HG03565 (cell line): Measurements from ENCODE around the gene CCDC80.

ENCODE experiments used
- ATAC-seq: cut with Tn5 transposase; IDR thresholded peaks from one replicate; pipeline ENCODE4 v1.9.1; 2021; ENCODE audit warnings: mild to moderate bottlenecking, moderate library complexity; ENCODE audit not compliant: unreplicated experiment

The CCDC80 gene

DNA sequence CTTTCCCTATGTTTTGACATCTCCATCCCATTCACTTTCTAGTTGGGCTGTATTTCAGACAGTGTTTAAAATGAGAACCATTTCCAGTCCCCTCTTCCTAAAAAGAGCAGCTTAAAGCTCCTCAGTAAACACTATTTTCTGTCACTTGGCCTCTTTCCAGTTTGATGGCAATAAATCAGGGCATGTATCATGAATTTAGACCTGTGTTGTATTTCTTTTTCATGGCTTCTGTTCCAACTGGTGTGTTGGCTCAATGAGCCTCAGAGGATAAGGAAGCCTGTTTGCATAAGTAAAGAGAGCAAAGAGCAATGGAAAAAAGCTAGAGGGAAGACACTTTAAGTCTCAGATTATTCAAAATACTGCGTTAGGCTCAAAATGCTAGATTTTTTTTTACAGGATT is 7.2 kb downstream of the CCDC80 start:
- no peak for ATAC-seq

DNA sequence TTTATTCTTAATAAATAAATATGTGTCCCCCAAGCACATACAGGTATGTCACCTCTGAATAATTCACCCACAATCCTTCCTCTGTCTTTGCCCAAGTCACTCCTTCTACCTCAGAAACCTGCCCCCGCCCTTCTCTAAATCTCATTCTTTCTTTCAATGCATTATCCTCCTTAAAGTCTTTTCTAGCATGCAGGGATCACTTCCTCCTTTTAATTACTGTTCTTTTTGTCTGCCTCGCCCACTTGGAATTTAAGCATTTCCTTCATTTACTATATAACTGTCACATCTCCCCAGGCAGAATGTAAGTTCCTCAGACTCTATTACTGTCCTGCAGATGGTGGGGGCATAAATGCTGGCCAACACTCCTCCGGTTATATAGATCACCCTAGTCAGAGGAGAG is 7.8 kb downstream of the CCDC80 start:
- ATAC-seq, result no peak

DNA sequence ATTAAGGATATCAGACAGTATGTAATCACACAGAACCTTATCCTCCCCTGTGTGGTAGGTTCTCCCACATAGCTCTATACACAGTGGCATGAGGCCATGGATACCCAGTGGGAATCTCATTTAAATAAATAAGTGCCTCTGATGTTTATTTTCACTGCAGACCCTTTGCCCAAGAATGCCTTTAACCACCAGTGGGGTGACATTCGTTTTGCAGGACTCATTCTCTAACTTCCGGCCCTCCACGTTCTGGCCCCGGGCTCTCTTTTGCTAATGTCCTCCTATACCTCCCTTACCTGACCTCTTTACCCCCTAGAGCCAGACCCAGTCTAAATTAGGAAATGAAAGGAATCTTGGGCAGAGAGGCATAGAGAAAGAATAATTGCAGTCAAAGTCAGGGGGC is 8.3 kb downstream of the CCDC80 start:
- no peak for ATAC-seq

DNA sequence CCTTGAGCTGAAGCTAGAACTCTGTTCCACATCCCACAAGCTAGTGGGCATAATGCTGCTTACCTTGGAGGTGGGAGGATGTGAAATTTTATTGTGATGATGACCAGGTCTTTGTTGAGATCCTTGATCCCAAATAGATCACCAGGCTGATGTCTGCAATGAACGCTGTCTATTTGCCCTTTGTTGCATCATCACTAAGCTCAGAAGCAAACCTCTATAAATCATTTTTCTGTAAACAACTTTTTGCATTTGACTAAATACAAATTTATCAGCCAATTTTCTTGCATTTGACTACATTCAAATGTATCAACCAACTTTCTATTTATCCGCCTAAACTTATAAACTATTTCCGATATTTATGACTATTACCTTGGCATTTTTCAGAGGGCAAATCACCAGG is 9.7 kb downstream of the CCDC80 start:
- ATAC-seq, result no peak

DNA sequence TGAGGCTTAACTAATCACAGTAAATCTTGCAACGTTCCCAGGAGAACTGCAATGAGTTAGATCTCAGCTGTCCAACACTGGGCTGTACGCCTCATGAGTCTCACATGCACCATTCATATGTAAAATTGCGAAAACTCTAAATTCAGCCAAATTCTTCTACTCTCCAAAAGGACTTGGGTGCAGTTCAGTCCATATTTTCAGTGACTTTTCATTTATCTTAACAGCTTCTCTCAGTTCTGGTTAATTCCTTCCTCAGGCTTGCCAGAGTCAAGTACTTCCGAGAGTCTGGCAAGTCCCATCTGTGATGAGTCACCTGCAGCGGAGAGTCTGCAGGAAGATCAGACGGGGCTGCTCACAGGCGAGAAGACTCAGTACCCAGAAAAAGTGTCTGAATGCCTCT is 11.5 kb downstream of the CCDC80 start:
- no peak for ATAC-seq

DNA sequence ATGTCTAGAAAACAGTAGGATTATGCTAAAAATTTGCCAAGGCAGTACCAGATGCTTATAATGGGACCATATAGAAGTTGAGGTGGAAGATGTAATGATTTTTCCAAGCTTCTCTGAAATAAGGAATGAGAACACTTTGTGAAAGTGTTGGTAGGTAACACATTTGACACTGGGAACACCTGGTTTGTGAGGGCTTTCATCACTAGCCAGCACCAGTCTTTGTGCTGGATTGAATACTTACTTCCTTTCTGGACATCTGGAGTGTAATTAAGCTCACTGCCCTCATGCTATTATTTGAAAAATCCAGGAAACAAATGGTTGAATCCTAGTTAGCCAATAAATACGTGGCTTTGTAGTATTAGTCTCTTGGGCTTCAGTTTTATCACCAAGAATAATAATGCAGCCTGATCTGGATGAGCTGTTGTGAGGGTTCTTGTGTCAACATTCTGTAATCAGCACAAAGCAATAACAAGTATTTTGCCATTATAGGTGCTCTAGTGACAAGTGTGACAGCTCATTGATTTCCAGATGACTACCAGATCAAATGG is 12.9 kb downstream of the CCDC80 start:
- no peak for ATAC-seq

DNA sequence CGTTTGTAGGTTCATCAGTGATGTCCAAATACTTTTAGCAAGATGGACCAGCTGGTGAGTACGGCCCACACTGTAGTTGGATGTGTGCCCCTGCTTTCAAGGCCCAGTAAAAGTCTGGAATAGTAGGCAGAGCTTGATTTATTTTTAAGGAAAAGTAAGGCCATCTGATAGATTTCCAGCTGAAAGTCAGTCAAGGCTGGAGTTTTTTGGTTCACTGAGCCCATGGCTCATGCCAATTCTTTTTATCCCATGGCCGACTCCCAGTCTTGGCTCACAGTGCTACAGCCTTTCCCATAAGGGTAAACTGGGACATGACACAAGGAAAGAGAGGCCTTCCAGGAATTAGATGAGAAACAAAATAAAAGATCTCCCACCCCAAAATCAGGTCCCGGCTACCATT is 13.5 kb downstream of the CCDC80 start:
- ATAC-seq, result no peak

DNA sequence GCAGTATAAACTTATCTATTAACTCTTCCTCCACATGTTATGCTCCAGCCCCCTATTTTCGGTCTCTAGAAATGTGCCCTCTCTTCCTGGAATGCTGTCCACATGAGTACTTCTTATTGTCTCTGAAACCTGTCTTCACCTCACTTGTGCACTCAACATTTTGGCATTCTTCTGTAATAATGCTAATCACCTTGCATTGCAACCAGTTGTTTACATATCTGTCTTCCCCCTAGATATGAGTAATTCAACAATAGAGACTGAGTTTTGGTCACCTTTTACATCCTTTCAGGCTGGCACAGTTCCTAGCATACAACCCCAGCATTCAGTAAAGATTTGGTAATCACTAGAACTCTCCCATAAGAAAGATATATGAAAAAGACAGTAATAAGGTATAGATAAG is 17.2 kb downstream of the CCDC80 start:
- ATAC-seq, result no peak

DNA sequence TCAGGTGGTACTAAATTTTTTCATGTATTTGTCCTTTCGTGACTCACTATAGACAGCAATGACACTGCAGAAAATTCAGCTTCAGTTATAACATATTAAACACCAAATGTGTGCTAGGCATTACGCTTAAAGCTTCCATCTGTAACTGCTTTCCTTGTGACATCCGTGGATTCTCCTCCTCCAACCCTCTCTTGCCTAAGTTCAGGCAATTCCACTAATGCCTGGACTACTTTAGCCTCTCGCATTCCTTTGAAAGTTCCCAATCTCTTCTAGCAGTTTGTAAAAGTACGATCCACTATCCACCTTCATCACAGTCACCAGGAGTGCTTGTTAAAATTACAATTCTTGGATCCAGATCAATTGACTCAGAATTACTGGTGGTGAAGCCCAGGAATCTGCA is 17.7 kb downstream of the CCDC80 start:
- no peak for ATAC-seq

DNA sequence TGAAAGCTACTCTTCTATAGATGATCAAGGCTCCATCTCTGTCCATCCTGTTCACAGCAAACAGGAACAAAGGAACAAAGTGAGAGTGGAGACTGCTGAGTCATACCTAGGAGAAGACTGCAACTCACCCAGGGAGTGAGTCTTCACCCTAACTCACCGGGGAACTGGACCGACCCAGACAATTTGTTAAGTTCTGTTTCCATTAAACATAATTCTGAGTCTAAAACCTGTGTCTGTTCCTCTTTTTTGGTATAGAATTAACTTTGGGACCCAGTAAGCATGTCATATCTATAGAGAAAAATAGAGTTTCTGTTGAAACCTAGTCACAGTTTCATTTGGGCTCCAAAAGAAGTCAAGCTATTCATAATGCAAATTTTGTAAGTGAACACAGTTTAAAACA is 21.6 kb downstream of the CCDC80 start:
- ATAC-seq, result no peak

DNA sequence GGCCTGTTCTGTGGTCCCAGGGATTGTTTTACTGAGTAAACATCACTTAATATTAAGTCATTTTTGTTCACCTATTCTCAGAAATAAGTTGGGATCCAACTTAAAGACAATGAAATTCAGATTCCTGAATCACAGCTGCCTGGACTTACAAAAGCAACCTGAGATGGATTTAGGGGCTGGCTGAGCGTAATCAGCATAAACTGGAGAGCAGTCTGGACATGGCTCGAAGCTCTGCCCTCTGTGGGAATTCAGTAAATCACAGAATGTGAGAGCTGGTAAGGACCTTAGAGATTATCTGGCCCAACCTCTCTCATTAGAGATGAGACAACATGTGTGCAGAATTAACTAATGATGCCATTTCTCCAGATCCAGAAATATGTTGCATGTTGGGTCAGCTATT is 23.7 kb downstream of the CCDC80 start:
- ATAC-seq, result no peak

DNA sequence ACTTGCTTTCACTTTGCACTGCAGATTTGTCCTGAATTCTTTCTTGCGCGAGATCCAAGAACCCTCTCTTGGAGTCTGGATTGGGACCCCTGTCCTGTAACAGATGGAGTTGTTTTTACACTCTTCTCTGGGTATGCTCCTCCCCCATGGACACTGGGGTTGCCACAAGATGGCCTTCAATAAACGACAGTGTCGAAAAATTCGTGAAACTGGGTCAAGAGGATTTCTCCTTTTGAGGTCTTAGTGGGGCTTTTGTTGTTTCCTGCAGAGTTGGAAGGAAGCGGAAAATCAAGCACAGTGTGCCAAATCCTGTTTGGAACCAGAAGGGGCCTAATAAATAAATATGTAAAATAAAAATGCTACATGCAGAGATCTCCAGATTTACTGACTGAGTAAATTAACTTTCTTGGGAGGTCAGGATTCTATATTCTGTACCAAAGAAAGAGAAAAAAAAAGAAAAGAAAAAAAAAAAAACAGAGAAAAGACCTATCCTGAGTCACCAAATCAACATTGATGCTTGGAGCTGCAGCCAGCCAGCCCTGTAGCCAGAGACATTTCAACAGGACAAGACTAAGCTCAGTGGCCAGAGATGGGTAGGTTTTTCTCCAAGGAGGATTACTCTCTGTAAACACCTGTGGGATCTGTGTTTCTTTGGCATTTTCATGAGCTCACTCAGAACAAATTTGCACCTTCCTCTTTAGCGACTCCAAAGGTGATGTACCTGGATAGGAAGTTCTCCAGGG is 24.8 kb downstream of the CCDC80 start:
- ATAC-seq, result no peak

DNA sequence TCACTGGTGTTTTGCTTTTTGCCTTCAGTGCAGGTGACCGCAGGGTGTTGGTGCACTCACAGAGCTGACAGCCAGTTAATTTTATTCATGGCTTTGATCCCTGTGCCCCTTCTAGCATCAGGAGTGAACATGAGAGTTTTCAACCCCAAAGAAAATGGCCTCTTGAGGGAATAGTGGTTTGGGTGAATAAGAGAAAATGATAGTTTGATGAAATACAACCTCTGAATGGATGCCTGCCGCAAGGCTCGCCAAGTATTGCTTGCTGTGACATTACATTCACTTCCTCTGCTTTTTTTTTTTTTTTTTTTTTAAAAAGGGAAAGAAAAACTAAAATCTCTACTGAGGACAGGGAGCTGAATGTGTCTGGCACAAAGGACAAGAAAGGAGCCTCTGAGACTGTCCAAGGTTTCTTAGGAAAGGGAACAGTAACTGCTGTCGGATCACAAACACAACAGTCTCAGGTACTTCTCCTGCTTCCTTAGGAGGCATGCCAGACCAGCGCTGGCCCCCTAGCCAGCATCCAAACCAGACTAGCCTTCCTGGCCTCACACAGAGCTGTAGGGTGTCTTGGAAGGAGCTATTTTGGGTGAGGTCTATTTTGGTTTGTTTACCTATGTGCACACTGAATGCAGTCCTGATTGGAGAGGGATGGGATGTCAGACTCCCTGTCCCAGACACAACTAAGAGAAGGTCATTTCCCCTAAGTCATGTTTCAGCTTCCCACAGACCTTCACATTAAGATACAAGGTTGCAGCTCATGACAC is 29.0 kb downstream of the CCDC80 start:
- ATAC-seq, result no peak

DNA sequence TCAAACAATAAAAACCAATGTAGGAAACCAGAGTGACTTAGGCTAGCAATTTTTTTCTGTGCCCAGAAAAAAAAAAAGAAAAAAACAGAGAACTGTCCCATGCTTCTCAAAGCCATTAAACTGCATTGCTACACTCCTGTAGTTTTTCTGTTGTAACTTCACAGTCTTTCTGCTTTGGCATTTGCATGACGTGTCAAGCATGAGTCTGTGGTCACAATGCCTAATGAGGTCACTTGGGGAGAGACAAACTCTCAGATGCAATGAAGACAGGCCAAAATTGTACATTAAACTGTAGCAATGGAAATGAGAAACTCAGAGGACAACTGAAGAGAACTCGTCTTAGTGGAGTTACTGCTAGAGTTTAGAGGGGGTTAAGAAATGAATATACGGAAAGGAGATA is 30.8 kb downstream of the CCDC80 start:
- no peak for ATAC-seq

DNA sequence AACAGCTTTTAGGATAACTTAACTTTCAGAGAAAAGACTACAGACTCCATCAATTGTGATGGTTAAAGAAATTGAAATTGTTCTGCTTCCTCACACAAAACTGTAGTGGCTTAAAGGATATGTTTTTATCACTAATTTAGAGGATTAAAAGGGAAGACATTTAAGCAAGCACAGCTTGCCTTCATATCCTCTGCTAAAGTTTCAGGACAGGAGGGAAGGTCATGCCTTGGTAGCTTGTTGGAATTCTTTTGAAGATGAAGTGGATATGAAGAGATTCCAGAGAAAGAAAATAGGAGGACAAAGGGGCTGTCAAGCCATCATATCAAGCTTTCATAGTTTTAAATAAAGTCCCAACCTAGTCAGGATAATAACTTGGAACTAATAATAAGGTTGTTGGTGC is 33.1 kb downstream of the CCDC80 start:
- ATAC-seq, result no peak

DNA sequence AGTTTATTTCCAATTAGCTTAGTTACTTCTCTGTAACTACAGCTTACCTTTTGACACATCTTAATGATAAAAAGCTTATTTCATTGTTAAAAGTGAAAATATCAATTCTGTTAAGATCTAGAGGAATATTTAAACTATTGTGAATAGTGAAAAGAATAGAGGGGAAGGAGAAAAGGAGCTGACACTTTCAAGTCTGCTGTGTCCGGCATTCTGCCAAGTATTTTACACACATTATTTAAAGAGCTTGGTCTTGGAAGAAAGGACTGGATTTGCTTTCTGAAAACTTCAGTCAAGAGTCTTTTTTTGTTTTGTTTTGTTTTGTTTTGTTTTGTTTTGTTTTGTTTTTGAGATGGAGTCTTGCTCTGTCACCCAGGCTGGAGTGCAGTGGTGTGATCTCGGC is 34.8 kb downstream of the CCDC80 start:
- no peak for ATAC-seq

DNA sequence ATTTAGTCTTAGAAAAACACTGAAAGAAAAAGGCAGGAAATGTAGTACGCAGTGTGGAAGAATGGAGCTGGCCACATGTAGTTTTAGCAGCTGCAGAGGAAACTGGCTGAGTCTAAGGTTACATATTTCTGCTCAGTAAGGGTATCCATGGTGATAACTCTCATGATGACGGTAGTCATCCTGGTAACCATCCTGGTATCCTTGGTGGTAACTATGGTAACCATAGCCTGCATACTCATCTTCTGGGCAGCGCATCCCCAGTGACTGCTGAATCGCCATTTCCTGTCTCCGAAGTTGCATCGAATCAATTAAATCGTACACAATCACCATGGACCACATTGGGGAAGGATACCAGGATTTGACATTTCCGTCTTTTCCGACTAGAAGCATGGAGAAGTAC is 35.7 kb downstream of the CCDC80 start:
- no peak for ATAC-seq

DNA sequence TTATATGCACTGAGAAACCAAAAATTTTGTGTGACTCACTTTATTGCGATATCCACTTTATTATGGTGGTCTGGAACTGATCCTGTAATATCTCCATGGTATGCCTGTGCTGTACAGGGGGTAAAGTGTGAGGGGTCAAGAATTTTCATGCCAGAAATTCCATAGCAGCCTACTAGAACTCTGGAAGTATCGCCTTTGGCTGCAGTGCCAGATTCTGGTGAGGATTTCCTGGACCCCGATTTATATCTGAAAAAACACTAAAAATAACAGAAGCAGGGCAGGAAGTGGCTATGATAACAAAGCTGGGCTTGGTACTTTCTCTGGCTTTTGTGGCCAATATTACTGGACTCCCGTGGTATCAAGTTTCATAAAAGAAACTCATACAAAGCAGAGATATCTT is 36.4 kb downstream of the CCDC80 start:
- ATAC-seq, result no peak

DNA sequence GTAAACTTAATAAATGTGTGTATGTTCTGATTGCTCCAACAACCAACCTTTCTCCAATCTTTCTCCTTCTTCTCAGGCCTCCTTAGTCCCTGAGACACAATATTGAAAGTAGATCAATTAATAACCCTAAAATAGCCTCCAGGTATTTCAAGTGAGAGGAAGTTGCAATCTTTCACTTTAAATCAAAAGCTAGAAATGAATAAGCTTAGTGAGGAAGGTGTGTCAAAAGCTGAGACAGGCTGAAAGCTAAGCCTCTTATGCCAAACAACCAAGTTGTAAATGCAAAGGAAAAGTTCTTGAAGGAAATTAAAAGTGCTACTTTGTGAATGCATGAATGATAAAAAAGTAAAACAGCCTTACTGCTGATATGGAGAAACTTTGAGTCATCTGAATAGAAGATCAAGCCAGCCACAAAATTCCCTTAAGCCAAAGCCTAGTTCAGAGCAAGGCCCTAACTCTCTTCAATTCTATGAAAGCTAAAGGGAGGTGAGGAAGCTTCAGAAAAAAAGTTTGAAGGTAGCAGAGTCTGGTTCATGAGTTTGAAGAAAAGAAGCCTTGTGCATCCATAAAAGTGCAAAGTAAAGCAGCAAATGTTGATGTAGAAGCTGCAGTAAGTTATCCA is 38.6 kb downstream of the CCDC80 start:
- peak; percentile 82 for ATAC-seq

DNA sequence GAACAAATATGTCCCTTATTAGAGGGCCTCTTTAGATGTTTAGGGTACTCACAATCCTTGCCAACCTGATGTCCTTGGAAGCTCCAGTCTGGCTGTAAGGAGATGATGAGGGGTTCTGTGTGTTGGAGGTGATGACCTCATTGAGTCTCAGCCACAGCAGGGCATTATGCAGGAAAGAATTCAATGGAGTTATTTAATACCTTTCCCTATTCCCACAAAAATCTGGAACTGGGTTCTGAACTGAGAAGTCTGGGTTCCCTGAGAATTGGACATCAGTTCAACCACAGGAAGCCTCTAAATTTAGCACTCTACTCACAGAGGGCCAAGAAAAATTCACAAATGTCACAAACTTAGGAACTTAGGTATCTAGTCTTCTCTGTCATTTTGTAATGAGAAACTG is 42.2 kb downstream of the CCDC80 start:
- no peak for ATAC-seq

DNA sequence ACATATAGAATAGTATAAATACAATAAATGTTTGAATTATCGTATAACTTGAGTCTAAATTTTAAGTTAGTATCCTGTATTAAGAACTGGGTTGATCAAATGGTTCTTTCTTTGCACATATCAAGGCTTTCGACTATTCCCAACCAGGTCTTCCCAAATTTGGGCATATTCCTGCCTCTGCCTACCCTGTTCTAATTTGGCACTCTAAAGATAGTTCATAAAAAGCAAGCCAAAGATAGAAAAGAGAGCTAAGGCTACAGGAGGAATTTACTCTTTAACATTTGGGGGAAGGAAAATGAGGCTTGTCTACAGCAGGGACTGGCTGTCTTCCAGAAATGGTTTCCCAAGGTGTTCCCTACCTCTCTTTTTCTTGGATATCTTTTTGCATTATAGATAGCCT is 43.0 kb downstream of the CCDC80 start:
- no peak for ATAC-seq

DNA sequence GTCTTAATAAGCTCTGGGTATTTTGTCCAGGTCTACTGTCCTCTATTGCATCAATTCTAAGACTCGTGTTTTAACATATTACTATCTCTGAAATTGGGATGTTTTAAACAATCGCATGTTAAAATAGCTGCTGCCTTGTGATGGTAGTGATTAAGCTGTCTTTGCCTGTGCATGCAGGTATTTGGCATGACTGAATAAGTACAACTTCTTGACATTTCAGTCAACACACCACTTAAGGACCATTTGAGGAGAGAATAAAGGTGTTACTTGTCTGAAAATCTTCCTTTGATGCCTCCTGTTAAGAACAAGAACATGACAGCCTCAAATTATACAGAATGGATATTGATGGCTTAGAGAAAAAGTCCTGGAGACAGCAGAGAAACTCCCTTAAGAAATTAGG is 46.1 kb downstream of the CCDC80 start:
- ATAC-seq, result no peak
